ENCODE measurements around the gene HOXD9.

The HOXD9 gene

GRCh38 chr2:176122683-176123410 is at the start of gene HOXD9:
Gene HOXD9 (plus strand): TSS chr2:176122719. CDS start chr2:176122769, 50 bp downstream.
- Histone ChIP-seq H3K4me1 (ENCODE audit: control insufficient read depth, insufficient read depth, low read length) (peaks cover 6% of the 10 kb centered on the region), H3K4me3 (ENCODE audit: low read length) (no peak within 1 kb of the TSS), H3K27me3 (ENCODE audit: control insufficient read depth, insufficient read depth, low read length) (peaks cover 95% of the 10 kb centered on the region), H3K9me3 (ENCODE audit: control insufficient read depth, low read length) (no peaks in the 10 kb centered on the region), H3K9ac (ENCODE audit: low read length) (no peak within 1 kb of the TSS), H3K36me3 (ENCODE audit: control insufficient read depth, insufficient read depth, low read length) (no peaks in the 10 kb centered on the region)

- H3K9me3 ChIP-seq (ENCODE audit: control insufficient read depth, low read length), result no peaks in the 10 kb centered on the region
- H3K4me3 ChIP-seq (ENCODE audit: low read length), result no peak overlapping the region
- H3K36me3 ChIP-seq (ENCODE audit: control insufficient read depth, insufficient read depth, low read length), result no peaks in the 10 kb centered on the region
- no peak overlapping the region for H3K9ac ChIP-seq (ENCODE audit: low read length)
- no peaks in the 10 kb centered on the region for H3K4me1 ChIP-seq (ENCODE audit: control insufficient read depth, insufficient read depth, low read length)
- H3K27me3 ChIP-seq (ENCODE audit: control insufficient read depth, insufficient read depth, low read length), result peaks cover 94% of the 10 kb centered on the region
Measured at GRCh38 chr2:176072951-176073904, 49.3 kb upstream of the HOXD9 start.

GRCh38 chr2:176074919-176075425 is 47.5 kb upstream of the HOXD9 start:
- Histone ChIP-seq H3K36me3 (ENCODE audit: control insufficient read depth, insufficient read depth, low read length) (no peaks in the 10 kb centered on the region), H3K4me1 (ENCODE audit: control insufficient read depth, insufficient read depth, low read length) (peaks cover 8% of the 10 kb centered on the region), H3K9me3 (ENCODE audit: control insufficient read depth, low read length) (no peaks in the 10 kb centered on the region), H3K27me3 (ENCODE audit: control insufficient read depth, insufficient read depth, low read length) (peaks cover 94% of the 10 kb centered on the region), H3K4me3 (ENCODE audit: low read length) (no peak overlapping the region), H3K9ac (ENCODE audit: low read length) (no peak overlapping the region)

- no peak overlapping the region for H3K4me3 ChIP-seq (ENCODE audit: low read length)
- no peaks in the 10 kb centered on the region for H3K36me3 ChIP-seq (ENCODE audit: control insufficient read depth, insufficient read depth, low read length)
- H3K9ac ChIP-seq (ENCODE audit: low read length), result no peak overlapping the region
- peaks cover 9% of the 10 kb centered on the region for H3K4me1 ChIP-seq (ENCODE audit: control insufficient read depth, insufficient read depth, low read length)
- peaks cover 91% of the 10 kb centered on the region for H3K27me3 ChIP-seq (ENCODE audit: control insufficient read depth, insufficient read depth, low read length)
- H3K9me3 ChIP-seq (ENCODE audit: control insufficient read depth, low read length), result no peaks in the 10 kb centered on the region
Measured at GRCh38 chr2:176075481-176075880, 47.0 kb upstream of the HOXD9 start.

- Histone ChIP-seq H3K9me3 (ENCODE audit: control insufficient read depth, low read length) (no peaks in the 10 kb centered on the region), H3K4me3 (ENCODE audit: low read length) (no peak overlapping the region), H3K36me3 (ENCODE audit: control insufficient read depth, insufficient read depth, low read length) (no peaks in the 10 kb centered on the region), H3K9ac (ENCODE audit: low read length) (no peak overlapping the region), H3K27me3 (ENCODE audit: control insufficient read depth, insufficient read depth, low read length) (peaks cover 91% of the 10 kb centered on the region), H3K4me1 (ENCODE audit: control insufficient read depth, insufficient read depth, low read length) (peaks cover 12% of the 10 kb centered on the region)
Measured at GRCh38 chr2:176076063-176076462, 46.5 kb upstream of the HOXD9 start.

- Histone ChIP-seq H3K4me3 (ENCODE audit: low read length) (no peak overlapping the region), H3K36me3 (ENCODE audit: control insufficient read depth, insufficient read depth, low read length) (no peaks in the 10 kb centered on the region), H3K4me1 (ENCODE audit: control insufficient read depth, insufficient read depth, low read length) (peaks cover 12% of the 10 kb centered on the region), H3K9me3 (ENCODE audit: control insufficient read depth, low read length) (no peaks in the 10 kb centered on the region), H3K9ac (ENCODE audit: low read length) (no peak overlapping the region), H3K27me3 (ENCODE audit: control insufficient read depth, insufficient read depth, low read length) (peaks cover 91% of the 10 kb centered on the region)
Measured at GRCh38 chr2:176076796-176077195, 45.7 kb upstream of the HOXD9 start.

- Histone ChIP-seq H3K4me3 (ENCODE audit: low read length) (no peak overlapping the region), H3K27me3 (ENCODE audit: control insufficient read depth, insufficient read depth, low read length) (peaks cover 91% of the 10 kb centered on the region)
Measured at GRCh38 chr2:176078541-176079284, 43.8 kb upstream of the HOXD9 start.

GRCh38 chr2:176079285-176079830 is 43.2 kb upstream of the HOXD9 start:
- H3K27me3 ChIP-seq (ENCODE audit: control insufficient read depth, insufficient read depth, low read length), result peaks cover 91% of the 10 kb centered on the region
- peaks cover under 1% of the 10 kb centered on the region for H3K9me3 ChIP-seq (ENCODE audit: control insufficient read depth, low read length)
- no peak overlapping the region for H3K9ac ChIP-seq (ENCODE audit: low read length)
- peaks cover 12% of the 10 kb centered on the region for H3K4me1 ChIP-seq (ENCODE audit: control insufficient read depth, insufficient read depth, low read length)
- no peaks in the 10 kb centered on the region for H3K36me3 ChIP-seq (ENCODE audit: control insufficient read depth, insufficient read depth, low read length)
- H3K4me3 ChIP-seq (ENCODE audit: low read length), result no peak overlapping the region

More at GRCh38 chr2:176078541-176079284, 43.8 kb upstream of the HOXD9 start:
- Histone ChIP-seq H3K9ac (ENCODE audit: low read length) (no peak overlapping the region), H3K9me3 (ENCODE audit: control insufficient read depth, low read length) (no peaks in the 10 kb centered on the region), H3K4me1 (ENCODE audit: control insufficient read depth, insufficient read depth, low read length) (peaks cover 12% of the 10 kb centered on the region), H3K36me3 (ENCODE audit: control insufficient read depth, insufficient read depth, low read length) (no peaks in the 10 kb centered on the region)

- H3K36me3 ChIP-seq (ENCODE audit: control insufficient read depth, insufficient read depth, low read length), result no peaks in the 10 kb centered on the region
- peaks cover 3% of the 10 kb centered on the region for H3K9me3 ChIP-seq (ENCODE audit: control insufficient read depth, low read length)
- H3K27me3 ChIP-seq (ENCODE audit: control insufficient read depth, insufficient read depth, low read length), result peaks cover 91% of the 10 kb centered on the region
- no peak overlapping the region for H3K9ac ChIP-seq (ENCODE audit: low read length)
- H3K4me3 ChIP-seq (ENCODE audit: low read length), result no peak overlapping the region
- peaks cover 12% of the 10 kb centered on the region for H3K4me1 ChIP-seq (ENCODE audit: control insufficient read depth, insufficient read depth, low read length)
Measured at GRCh38 chr2:176079831-176080539, 42.5 kb upstream of the HOXD9 start.

GRCh38 chr2:176080540-176081375 is 41.8 kb upstream of the HOXD9 start:
- Histone ChIP-seq H3K4me1 (ENCODE audit: control insufficient read depth, insufficient read depth, low read length) (peaks cover 16% of the 10 kb centered on the region), H3K9ac (ENCODE audit: low read length) (no peak overlapping the region), H3K9me3 (ENCODE audit: control insufficient read depth, low read length) (peaks cover 3% of the 10 kb centered on the region), H3K36me3 (ENCODE audit: control insufficient read depth, insufficient read depth, low read length) (no peaks in the 10 kb centered on the region), H3K4me3 (ENCODE audit: low read length) (no peak overlapping the region), H3K27me3 (ENCODE audit: control insufficient read depth, insufficient read depth, low read length) (peaks cover 91% of the 10 kb centered on the region)
